Measurements from ENCODE around the gene ADAT2. TPM values are rescaled to one million over a fixed set of nuclear protein-coding genes. Genes with fewer than 3 reads are reported as not detected.
"Not testable (repeated sequence)": the region's sequence is repeated elsewhere in the genome, so short reads cannot be mapped to it uniquely, and the experiment has no call there.

ADAT2 gene
- total RNA-seq = 10 to 100 TPM; 22.8 to 27.0 TPM

DNA sequence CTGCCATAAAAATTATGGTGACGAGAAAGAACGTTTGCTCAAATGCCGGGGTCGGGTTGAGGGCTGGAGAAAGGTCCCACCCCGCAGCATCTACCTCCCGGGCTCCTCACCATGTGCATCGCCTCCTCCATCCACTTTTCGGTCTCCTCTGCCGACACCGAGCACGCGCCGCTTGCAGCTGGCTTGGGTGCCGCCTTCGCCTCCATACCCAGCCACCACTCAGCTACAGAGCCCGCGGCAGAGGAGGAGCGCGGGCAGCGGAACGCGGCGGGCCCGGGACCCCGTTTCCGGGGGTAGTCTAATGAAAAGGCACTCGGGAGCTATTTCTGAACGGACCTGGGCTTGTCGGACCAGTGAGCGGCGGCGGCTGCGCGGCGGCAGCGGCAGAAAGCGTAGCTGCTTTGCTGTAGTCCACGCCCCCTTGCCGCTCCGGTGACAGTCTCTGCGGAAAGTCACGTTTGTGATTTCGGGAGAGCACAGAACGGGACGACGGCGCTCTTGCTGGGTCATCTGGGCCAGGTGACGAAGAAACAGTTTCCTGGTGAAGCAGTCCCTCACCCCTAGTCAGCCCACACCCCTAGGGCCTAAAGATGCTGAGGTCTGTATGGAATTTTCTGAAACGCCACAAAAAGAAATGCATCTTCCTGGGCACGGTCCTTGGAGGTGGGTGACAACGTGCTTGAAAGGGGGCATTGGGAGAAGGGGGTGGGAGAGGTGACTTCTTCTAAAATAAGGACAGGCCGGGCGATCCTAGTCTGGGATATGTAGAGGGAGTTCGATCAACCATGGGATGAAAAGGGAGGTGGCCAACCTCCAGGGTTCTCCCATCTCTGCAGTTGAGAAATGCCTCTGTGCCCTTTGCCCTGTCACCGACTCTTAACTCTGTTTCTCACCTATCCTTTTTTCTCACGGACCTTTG, at the start of gene ADAT2, which contains the start of gene PEX3:
Gene ADAT2 (minus strand): TSS at position 243 of the 919 bp plus-strand sequence. CDS start 37 bp downstream, at position 206.
Gene PEX3 (plus strand): TSS at position 353 of the 919 bp plus-strand sequence. CDS start 238 bp downstream, at position 591.
- POLR2A ChIA-PET = interaction anchor here (0.6 to 2.2 kb wide), 12 partner anchors 9 to 613 kb away, joined by 3 to 17 read pairs (median 3); partner anchors contain the start of gene FUCA2
- H3K36me3 Mint-ChIP-seq = peaks cover 5% of the 10 kb centered on the region
- H3K9me3 Mint-ChIP-seq = no peaks in the 10 kb centered on the region

GRCh38 chr6:143498428-143498827, 47.9 kb upstream of the ADAT2 start:
- H3K27me3 Mint-ChIP-seq = no peaks in the 10 kb centered on the region
- no peak overlapping the region for H3K27ac Mint-ChIP-seq
- H3K4me3 Mint-ChIP-seq = no peak overlapping the region
- H3K36me3 Mint-ChIP-seq = peaks cover 29% of the 10 kb centered on the region
- H3K9me3 Mint-ChIP-seq = peaks cover 3% of the 10 kb centered on the region
- ATAC-seq (ENCODE audit: low read depth) (peak; percentile 61), DNase-seq (no peak)
- H3K4me1 Mint-ChIP-seq = peaks cover 11% of the 10 kb centered on the region
- POLR2A ChIA-PET = no interaction called here

More for the DNA sequence above, at the start of gene ADAT2, which contains the start of gene PEX3:
- Mint-ChIP-seq H3K27ac (peak within 1 kb of the TSS; percentile 99), H3K4me3 (peak within 1 kb of the TSS; percentile 99), H3K4me1 (peaks cover 20% of the 10 kb centered on the region), H3K27me3 (no peaks in the 10 kb centered on the region)
- peak; percentile 98 for ATAC-seq (ENCODE audit: low read depth)
- peak; percentile 94 for DNase-seq

- no peak for ATAC-seq (ENCODE audit: low read depth)
- H3K9me3 Mint-ChIP-seq = peaks cover 3% of the 10 kb centered on the region
- no peaks in the 10 kb centered on the region for H3K27me3 Mint-ChIP-seq
- H3K27ac Mint-ChIP-seq = no peak overlapping the region
- peaks cover 11% of the 10 kb centered on the region for H3K4me1 Mint-ChIP-seq
- POLR2A ChIA-PET = no interaction called here
- no peak overlapping the region for H3K4me3 Mint-ChIP-seq
- DNase-seq = no peak
- peaks cover 31% of the 10 kb centered on the region for H3K36me3 Mint-ChIP-seq
Measured at GRCh38 chr6:143496974-143497373, 46.5 kb upstream of the ADAT2 start.

- Mint-ChIP-seq H3K4me3 (no peak overlapping the region), H3K9me3 (no peaks in the 10 kb centered on the region), H3K4me1 (no peaks in the 10 kb centered on the region), H3K27me3 (no peaks in the 10 kb centered on the region), H3K36me3 (peaks cover 13% of the 10 kb centered on the region), H3K27ac (no peak overlapping the region)
- POLR2A ChIA-PET = no interaction called here
- no peak for DNase-seq
- ATAC-seq (ENCODE audit: low read depth) = no peak
Measured at GRCh38 chr6:143490775-143491174, 40.3 kb upstream of the ADAT2 start.

- DNase-seq = no peak
- no peak for ATAC-seq (ENCODE audit: low read depth)
- Mint-ChIP-seq H3K4me3 (no peak overlapping the region), H3K9me3 (no peaks in the 10 kb centered on the region), H3K27me3 (no peaks in the 10 kb centered on the region), H3K27ac (no peak overlapping the region), H3K4me1 (no peaks in the 10 kb centered on the region), H3K36me3 (peaks cover 11% of the 10 kb centered on the region)
- POLR2A ChIA-PET = no interaction called here
Measured at GRCh38 chr6:143490244-143490643, 39.7 kb upstream of the ADAT2 start.

DNA sequence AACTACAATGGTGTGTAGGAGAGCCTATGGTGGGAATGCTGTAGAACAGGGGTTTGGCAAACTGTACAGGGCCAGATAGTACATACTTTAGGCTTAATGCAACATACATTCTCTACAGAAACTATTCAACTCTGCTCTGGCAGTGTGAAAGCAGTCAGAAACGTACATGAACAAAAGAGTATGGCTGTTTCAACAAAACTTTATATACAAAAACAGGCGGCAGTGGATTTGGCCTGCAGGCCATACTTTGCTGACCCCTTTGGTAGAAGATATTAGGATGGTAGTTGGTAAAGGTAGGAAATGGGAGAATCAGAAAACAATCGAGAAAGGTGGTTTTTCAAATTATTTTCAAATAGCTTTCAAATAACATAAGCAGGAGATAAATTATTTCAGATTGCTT, 36.3 kb upstream of the ADAT2 start:
- H3K27me3 Mint-ChIP-seq = no peaks in the 10 kb centered on the region
- DNase-seq (no peak), ATAC-seq (ENCODE audit: low read depth) (no peak)
- peaks cover 4% of the 10 kb centered on the region for H3K36me3 Mint-ChIP-seq
- no peaks in the 10 kb centered on the region for H3K4me1 Mint-ChIP-seq
- POLR2A ChIA-PET = no interaction called here
- H3K27ac Mint-ChIP-seq = no peak overlapping the region
- H3K9me3 Mint-ChIP-seq = no peaks in the 10 kb centered on the region
- no peak overlapping the region for H3K4me3 Mint-ChIP-seq

- Mint-ChIP-seq H3K27me3 (no peaks in the 10 kb centered on the region), H3K4me1 (no peaks in the 10 kb centered on the region), H3K9me3 (no peaks in the 10 kb centered on the region), H3K36me3 (peaks cover 4% of the 10 kb centered on the region), H3K4me3 (no peak overlapping the region), H3K27ac (no peak overlapping the region)
- DNase-seq (no peak), ATAC-seq (ENCODE audit: low read depth) (no peak)
- POLR2A ChIA-PET = no interaction called here
Measured at GRCh38 chr6:143485967-143486366, 35.5 kb upstream of the ADAT2 start.

DNA sequence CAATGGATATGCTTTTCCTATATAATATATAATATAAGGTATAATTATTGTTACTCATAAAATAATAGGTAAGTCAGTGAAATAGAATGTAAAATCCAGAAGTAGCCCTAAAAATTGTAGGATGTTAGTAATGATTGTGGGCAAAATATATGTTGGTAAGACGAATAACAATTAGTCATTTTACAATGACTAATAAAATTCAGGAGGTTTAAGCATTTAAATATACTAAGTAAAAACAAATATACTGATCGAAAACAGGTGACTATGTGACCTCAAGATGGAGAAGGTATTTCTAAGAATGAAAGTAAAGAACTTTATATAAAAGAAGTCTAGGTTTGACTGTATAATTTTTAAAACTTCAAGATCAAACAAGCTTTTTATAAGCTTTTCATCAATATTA, 32.1 kb upstream of the ADAT2 start:
- Mint-ChIP-seq H3K4me1 (no peaks in the 10 kb centered on the region), H3K27me3 (no peaks in the 10 kb centered on the region), H3K27ac (no peak overlapping the region), H3K36me3 (peaks cover 18% of the 10 kb centered on the region), H3K4me3 (no peak overlapping the region), H3K9me3 (no peaks in the 10 kb centered on the region)
- POLR2A ChIA-PET = no interaction called here
- no peak for DNase-seq
- no peak for ATAC-seq (ENCODE audit: low read depth)

DNA sequence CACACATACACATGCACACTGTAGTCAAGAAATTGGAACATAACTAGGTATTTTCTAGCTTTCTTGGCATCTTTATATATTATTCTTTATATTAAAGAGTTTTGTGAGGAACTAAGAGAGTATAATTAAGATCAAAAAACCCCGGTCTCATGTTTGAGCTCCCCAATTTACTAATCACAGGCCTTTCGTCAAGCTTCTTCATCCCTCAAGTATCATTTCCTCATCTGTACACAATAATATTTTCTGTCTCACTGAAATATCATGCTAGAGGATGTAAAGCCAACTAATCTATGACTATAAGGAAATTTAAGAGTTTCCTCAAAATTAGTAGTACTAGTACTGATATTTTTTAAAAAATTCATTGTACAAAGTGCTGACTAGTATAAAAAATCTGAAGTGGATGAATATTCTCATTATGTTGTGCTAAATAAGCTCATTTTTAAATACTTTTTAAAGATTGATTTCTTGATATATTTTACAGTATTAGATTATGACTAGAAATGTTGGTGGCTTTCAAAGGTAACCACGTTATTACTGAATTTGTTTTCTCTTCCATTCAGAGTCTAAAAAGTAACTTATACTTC, 28.1 kb upstream of the ADAT2 start:
- H3K27ac Mint-ChIP-seq = no peak overlapping the region
- H3K4me1 Mint-ChIP-seq = no peaks in the 10 kb centered on the region
- no peaks in the 10 kb centered on the region for H3K9me3 Mint-ChIP-seq
- no peak for ATAC-seq (ENCODE audit: low read depth)
- no peak for DNase-seq
- H3K27me3 Mint-ChIP-seq = no peaks in the 10 kb centered on the region
- no peak overlapping the region for H3K4me3 Mint-ChIP-seq
- peaks cover 42% of the 10 kb centered on the region for H3K36me3 Mint-ChIP-seq
- POLR2A ChIA-PET = interaction anchor here (0.7 kb wide), 1 partner anchor 53 kb away, joined by 3 read pairs; no protein-coding TSS in a partner anchor

GRCh38 chr6:143476545-143476944, 26.1 kb upstream of the ADAT2 start:
- POLR2A ChIA-PET = no interaction called here
- H3K36me3 Mint-ChIP-seq = peaks cover 52% of the 10 kb centered on the region
- ATAC-seq (ENCODE audit: low read depth) = no peak
- H3K27me3 Mint-ChIP-seq = no peaks in the 10 kb centered on the region
- no peak overlapping the region for H3K27ac Mint-ChIP-seq
- H3K4me3 Mint-ChIP-seq = no peak overlapping the region
- no peaks in the 10 kb centered on the region for H3K4me1 Mint-ChIP-seq
- no peak for DNase-seq
- H3K9me3 Mint-ChIP-seq = no peaks in the 10 kb centered on the region

- no peaks in the 10 kb centered on the region for H3K27me3 Mint-ChIP-seq
- POLR2A ChIA-PET = no interaction called here
- H3K9me3 Mint-ChIP-seq = peaks cover 1% of the 10 kb centered on the region
- no peak overlapping the region for H3K27ac Mint-ChIP-seq
- no peak for ATAC-seq (ENCODE audit: low read depth)
- H3K36me3 Mint-ChIP-seq = peaks cover 51% of the 10 kb centered on the region
- H3K4me3 Mint-ChIP-seq = no peak overlapping the region
- no peaks in the 10 kb centered on the region for H3K4me1 Mint-ChIP-seq
- no peak for DNase-seq
Measured at GRCh38 chr6:143471822-143472221, 21.3 kb upstream of the ADAT2 start.

- H3K27me3 Mint-ChIP-seq; H3K27ac Mint-ChIP-seq; H3K9me3 Mint-ChIP-seq; ATAC-seq (ENCODE audit: low read depth); H3K4me3 Mint-ChIP-seq; H3K4me1 Mint-ChIP-seq; POLR2A ChIA-PET; DNase-seq: not testable (repeated sequence)
- H3K36me3 Mint-ChIP-seq = peaks cover 35% of the 10 kb centered on the region
Measured at GRCh38 chr6:143468823-143469222, 18.3 kb upstream of the ADAT2 start.

DNA sequence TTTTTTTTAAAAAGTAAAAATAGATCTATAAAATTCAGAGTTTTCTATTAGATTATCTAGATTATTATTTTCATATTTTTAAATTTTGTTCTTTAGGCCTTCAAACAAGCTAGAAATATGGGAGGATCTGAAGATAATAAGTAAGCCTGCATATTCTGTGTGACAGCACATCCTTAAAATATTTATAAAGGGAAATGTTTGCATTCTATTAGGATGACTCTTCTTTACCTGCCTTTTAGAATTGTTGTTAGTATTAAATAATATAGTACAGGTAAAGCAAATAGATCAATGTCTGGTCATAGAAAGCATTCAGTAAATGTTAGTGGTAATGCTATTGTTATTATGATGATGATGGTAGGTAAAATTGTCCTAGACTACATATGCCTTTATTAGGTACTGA, 17.5 kb upstream of the ADAT2 start:
- Mint-ChIP-seq H3K9me3 (peaks cover 1% of the 10 kb centered on the region), H3K27ac (no peak overlapping the region), H3K27me3 (no peaks in the 10 kb centered on the region), H3K4me1 (no peaks in the 10 kb centered on the region), H3K36me3 (peaks cover 32% of the 10 kb centered on the region), H3K4me3 (no peak overlapping the region)
- ATAC-seq (ENCODE audit: low read depth) = no peak
- POLR2A ChIA-PET = no interaction called here
- no peak for DNase-seq

GRCh38 chr6:143465546-143465945, 15.1 kb upstream of the ADAT2 start:
- H3K36me3 Mint-ChIP-seq = peaks cover 31% of the 10 kb centered on the region
- POLR2A ChIA-PET = no interaction called here
- H3K9me3 Mint-ChIP-seq = peaks cover 1% of the 10 kb centered on the region
- DNase-seq (no peak), ATAC-seq (ENCODE audit: low read depth) (no peak)
- no peaks in the 10 kb centered on the region for H3K4me1 Mint-ChIP-seq
- no peak overlapping the region for H3K27ac Mint-ChIP-seq
- no peaks in the 10 kb centered on the region for H3K27me3 Mint-ChIP-seq
- H3K4me3 Mint-ChIP-seq = no peak overlapping the region
